Mesendoderm (in vitro differentiated cells): ENCODE measurements around the gene DENND1A.
"Not testable (repeated sequence)": the region's sequence is repeated elsewhere in the genome, so short reads cannot be mapped to it uniquely, and the experiment has no call there.

Experiments
- DNase-seq: peaks from one replicate; pipeline ENCODE4 v3.0.0; 2013
- H2AK5ac ChIP-seq: 2 replicates; pipeline ENCODE4 v1.6.1; 2013; ENCODE audit warnings: low read length, inconsistent platforms
- H2BK120ac ChIP-seq: 2 replicates; pipeline ENCODE4 v1.6.1; 2013; ENCODE audit warnings: low read depth, mild to moderate bottlenecking, low read length, moderate library complexity, mixed read lengths
- H2BK15ac ChIP-seq: replicated peaks from 2 replicates; pipeline ENCODE4 v1.6.1; 2013; ENCODE audit warnings: low read depth, mild to moderate bottlenecking, moderate library complexity
- H2BK5ac ChIP-seq: 2 replicates; pipeline ENCODE4 v1.6.1; 2013; ENCODE audit warnings: low read length, inconsistent platforms
- H3K18ac ChIP-seq: 2 replicates; pipeline ENCODE4 v1.6.1; 2013; ENCODE audit warnings: mild to moderate bottlenecking, low read length, mixed read lengths
- H3K23ac ChIP-seq: one replicate; pipeline ENCODE4 v1.6.1; 2013; ENCODE audit warnings: low read length
- H3K27ac ChIP-seq: 2 replicates; pipeline ENCODE4 v1.5.1; 2013; ENCODE audit warnings: low read depth, mild to moderate bottlenecking, inconsistent platforms, low read length, moderate library complexity
- H3K27me3 ChIP-seq: 2 replicates; pipeline ENCODE4 v1.6.1; 2013; ENCODE audit warnings: low read length, control low read depth, mild to moderate bottlenecking, inconsistent platforms; ENCODE audit not compliant: insufficient read depth, poor library complexity
- H3K36me3 ChIP-seq: 2 replicates; pipeline ENCODE4 v1.6.1; 2013; ENCODE audit warnings: low read length, inconsistent platforms; ENCODE audit not compliant: control insufficient read depth, insufficient read depth
- H3K4ac ChIP-seq: one replicate; pipeline ENCODE4 v1.6.1; 2013; ENCODE audit warnings: low read depth, mild to moderate bottlenecking, low read length, moderate library complexity
- H3K4me1 ChIP-seq: 2 replicates; pipeline ENCODE4 v1.6.1; 2013; ENCODE audit warnings: low read depth, low read length, inconsistent platforms; ENCODE audit not compliant: control insufficient read depth
- H3K4me2 ChIP-seq: 2 replicates; pipeline ENCODE4 v1.6.1; 2013; ENCODE audit warnings: low read length
- H3K4me3 ChIP-seq: 2 replicates; pipeline ENCODE4 v1.5.1; 2013; ENCODE audit warnings: mild to moderate bottlenecking, low read length
- H3K56ac ChIP-seq: one replicate; pipeline ENCODE4 v1.6.1; 2013; ENCODE audit warnings: low read length
- H3K79me1 ChIP-seq: 2 replicates; pipeline ENCODE4 v1.6.1; 2013; ENCODE audit warnings: low read length, inconsistent platforms
- H3K79me2 ChIP-seq: 2 replicates; pipeline ENCODE4 v1.6.1; 2013; ENCODE audit warnings: mild to moderate bottlenecking, low read length; ENCODE audit not compliant: control insufficient read depth, insufficient read depth
- H3K9ac ChIP-seq: 2 replicates; pipeline ENCODE4 v1.6.1; 2013; ENCODE audit warnings: low read length, inconsistent platforms
- H4K5ac ChIP-seq: one replicate; pipeline ENCODE4 v1.6.1; 2013; ENCODE audit warnings: low read length
- H4K8ac ChIP-seq: one replicate; pipeline ENCODE4 v1.6.1; 2013; ENCODE audit warnings: low read depth, mild to moderate bottlenecking, control low read depth, low read length, moderate library complexity
- whole genome bisulfite sequencing: extraction: QIAGEN DNeasy Blood & Tissue Kit; methylation state at CpG from one replicate; pipeline ENCODE4 v1.1.7; 2013; ENCODE audit warnings: low lambda C conversion rate, missing lambda C conversion rate; ENCODE audit not compliant: insufficient coverage; ENCODE audit errors: extremely low coverage; 5-methylcytosine and 5-hydroxymethylcytosine counted together

The DENND1A gene

DNA sequence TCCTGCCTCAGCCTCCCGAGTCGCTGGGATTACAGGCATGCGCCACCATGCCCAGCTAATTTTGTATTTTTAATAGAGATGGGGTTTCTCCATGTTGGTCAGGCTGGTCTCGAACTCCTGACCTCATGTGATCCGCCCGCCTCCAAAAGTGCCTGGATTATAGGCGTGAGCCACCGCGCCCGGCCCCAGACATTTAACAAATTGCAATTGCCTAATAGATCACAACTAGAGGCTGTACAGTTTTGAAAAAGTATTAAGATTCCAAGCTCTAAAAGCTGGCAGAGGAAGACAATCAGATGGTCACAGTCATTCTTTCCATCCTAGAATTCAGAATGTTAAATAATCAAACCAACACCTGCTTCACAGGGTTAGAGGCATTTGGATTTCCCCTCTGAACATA lies 293.1 kb downstream of the DENND1A start:
- H3K79me2 ChIP-seq, DNase-seq, H3K4me3 ChIP-seq, H2BK120ac ChIP-seq, H3K4me1 ChIP-seq, H3K18ac ChIP-seq, H3K4me2 ChIP-seq, H3K79me1 ChIP-seq, H4K5ac ChIP-seq, H3K56ac ChIP-seq, H3K4ac ChIP-seq, H3K27me3 ChIP-seq, H2BK5ac ChIP-seq, H3K9ac ChIP-seq, H3K27ac ChIP-seq, H2AK5ac ChIP-seq, H2BK15ac ChIP-seq, H3K36me3 ChIP-seq, H3K23ac ChIP-seq, H4K8ac ChIP-seq: not testable (repeated sequence)
- no CpG with 5 or more reads among the region's 10 CpGs for WGBS

DNA sequence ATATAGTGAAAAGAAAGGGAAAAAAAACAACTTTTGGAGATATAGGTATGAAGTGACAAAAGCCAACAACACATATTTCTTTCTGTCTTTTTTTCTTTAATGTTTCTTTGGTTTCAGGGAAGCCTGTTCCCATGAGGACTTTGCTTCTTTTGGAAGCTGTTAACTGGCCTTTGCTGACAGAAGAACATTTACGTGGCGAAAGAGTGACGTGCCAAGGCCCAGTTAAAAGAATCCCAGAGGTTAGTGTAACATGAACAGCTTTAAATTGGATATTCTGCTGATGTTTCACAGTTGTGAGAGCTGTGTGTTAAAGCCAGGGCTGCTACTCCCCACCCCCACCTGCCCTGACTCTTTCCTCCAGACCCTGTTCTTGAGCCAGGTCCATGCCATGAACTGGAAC lies 298.1 kb downstream of the DENND1A start:
- H3K4ac ChIP-seq: no peak overlapping the region
- H3K27me3 ChIP-seq: no peaks in the 10 kb centered on the region
- no peak overlapping the region for H3K9ac ChIP-seq
- no peak overlapping the region for H4K8ac ChIP-seq
- no CpG with 5 or more reads among the region's 3 CpGs for WGBS
- H2AK5ac ChIP-seq: no peak overlapping the region
- H3K27ac ChIP-seq: no peak overlapping the region
- no peaks in the 10 kb centered on the region for H3K36me3 ChIP-seq
- no peak overlapping the region for H3K23ac ChIP-seq
- DNase-seq: no peak
- H3K18ac ChIP-seq: no peak overlapping the region
- H4K5ac ChIP-seq: no peak overlapping the region
- no peak overlapping the region for H2BK15ac ChIP-seq
- peaks cover 2% of the 10 kb centered on the region for H3K4me1 ChIP-seq
- H3K56ac ChIP-seq: no peak overlapping the region
- H2BK120ac ChIP-seq: no peak overlapping the region
- H3K4me2 ChIP-seq: no peak overlapping the region
- H3K4me3 ChIP-seq: no peak overlapping the region
- no peaks in the 10 kb centered on the region for H3K79me1 ChIP-seq
- no peak overlapping the region for H2BK5ac ChIP-seq
- no peaks in the 10 kb centered on the region for H3K79me2 ChIP-seq

DNA sequence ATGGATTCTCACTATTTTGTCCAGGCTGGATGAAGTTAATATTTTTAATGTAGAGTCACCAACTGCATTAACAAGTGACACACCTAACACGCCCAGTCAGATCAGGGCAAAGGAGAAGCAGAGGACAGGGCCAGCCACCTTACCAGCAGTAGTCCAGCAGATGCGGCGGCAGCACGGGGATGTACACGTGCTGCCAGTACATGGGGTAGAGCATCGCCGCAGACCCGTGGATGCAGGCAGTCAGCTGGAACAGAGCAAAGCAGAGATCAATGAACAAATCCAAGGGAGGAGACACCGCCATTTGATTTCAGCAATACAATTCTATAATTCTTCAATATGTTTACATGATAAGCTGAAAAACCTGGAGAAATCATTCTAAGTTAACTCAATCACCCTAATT lies 299.7 kb downstream of the DENND1A start:
- no peak for DNase-seq
- Histone ChIP-seq H4K5ac (no peak overlapping the region), H3K4ac (no peak overlapping the region), H3K56ac (no peak overlapping the region), H2BK15ac (no peak overlapping the region), H3K27ac (no peak overlapping the region), H3K36me3 (no peaks in the 10 kb centered on the region), H4K8ac (no peak overlapping the region), H3K27me3 (no peaks in the 10 kb centered on the region), H2BK5ac (no peak overlapping the region), H3K79me1 (no peaks in the 10 kb centered on the region), H3K18ac (no peak overlapping the region), H2AK5ac (no peak overlapping the region), H3K4me2 (no peak overlapping the region), H3K4me3 (no peak overlapping the region), H3K4me1 (peaks cover 2% of the 10 kb centered on the region), H3K9ac (no peak overlapping the region), H2BK120ac (no peak overlapping the region), H3K79me2 (no peaks in the 10 kb centered on the region), H3K23ac (no peak overlapping the region)
- no CpG with 5 or more reads among the region's 9 CpGs for WGBS

DNA sequence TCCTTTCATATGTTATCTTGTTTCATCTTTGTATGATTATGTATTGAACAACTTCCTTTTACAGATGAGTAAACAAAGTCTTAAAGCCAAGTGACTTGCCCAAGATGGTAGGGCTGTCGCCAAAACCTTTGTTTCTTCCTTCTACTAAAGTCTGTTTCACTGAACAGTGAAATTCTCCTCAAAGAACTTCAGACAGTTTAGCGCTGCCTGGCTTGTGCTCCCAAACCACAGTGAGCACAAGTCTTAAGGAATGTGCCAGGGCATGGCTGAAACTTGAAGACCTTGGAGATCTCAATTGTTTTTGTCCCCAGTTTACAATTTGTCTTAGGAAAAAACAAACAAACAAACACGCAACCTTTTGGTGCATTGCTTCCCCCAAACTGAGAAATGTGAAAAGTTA lies 300.4 kb downstream of the DENND1A start:
- WGBS: no CpG with 5 or more reads among the region's 3 CpGs

DNA sequence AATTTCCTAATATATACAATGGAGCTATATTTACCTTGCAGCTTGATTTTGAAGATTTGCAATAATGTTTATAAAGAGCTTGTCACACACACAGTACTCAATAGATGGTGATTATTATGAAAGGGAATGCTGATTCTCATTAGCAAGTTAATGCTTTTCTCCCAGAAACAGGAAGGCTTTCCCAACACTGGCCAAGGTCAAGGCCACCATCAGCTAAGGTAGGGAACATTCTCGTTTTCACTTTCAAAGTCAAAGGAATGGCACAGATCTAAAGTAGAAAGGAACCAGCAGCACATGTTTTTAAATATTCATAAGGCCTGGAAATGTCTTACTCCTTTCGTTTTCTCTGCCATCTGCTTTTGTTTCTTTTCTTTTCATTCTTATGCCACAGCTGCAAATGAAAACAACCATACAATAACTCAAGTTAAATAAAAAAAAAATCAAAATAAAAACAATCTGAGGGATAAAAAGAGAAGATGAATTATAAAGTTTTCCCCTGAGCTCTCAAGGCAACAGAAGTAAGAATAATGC lies 307.1 kb downstream of the DENND1A start:
- Histone ChIP-seq H3K79me1 (no peaks in the 10 kb centered on the region), H3K27me3 (no peaks in the 10 kb centered on the region), H2BK120ac (no peak overlapping the region), H2BK5ac (no peak overlapping the region), H3K18ac (no peak overlapping the region), H3K36me3 (no peaks in the 10 kb centered on the region), H3K56ac (no peak overlapping the region), H3K4me2 (no peak overlapping the region), H3K4me3 (no peak overlapping the region), H3K79me2 (no peaks in the 10 kb centered on the region), H4K5ac (no peak overlapping the region), H3K9ac (no peak overlapping the region), H2AK5ac (no peak overlapping the region), H3K27ac (no peak overlapping the region), H4K8ac (no peak overlapping the region), H3K4ac (no peak overlapping the region), H3K23ac (no peak overlapping the region), H2BK15ac (no peak overlapping the region), H3K4me1 (peaks cover 10% of the 10 kb centered on the region)
- WGBS: no CpG with 5 or more reads among the region's 2 CpGs
- DNase-seq: no peak

More for the DNA sequence above, 300.4 kb downstream of the DENND1A start:
- H3K18ac ChIP-seq: no peak overlapping the region
- no peak overlapping the region for H3K27ac ChIP-seq
- no peak overlapping the region for H2BK120ac ChIP-seq
- no peak overlapping the region for H4K8ac ChIP-seq
- no peak overlapping the region for H3K4me2 ChIP-seq
- H2BK5ac ChIP-seq: no peak overlapping the region
- H3K79me1 ChIP-seq: no peaks in the 10 kb centered on the region
- H2BK15ac ChIP-seq: no peak overlapping the region
- H3K56ac ChIP-seq: no peak overlapping the region
- H3K9ac ChIP-seq: no peak overlapping the region
- H3K79me2 ChIP-seq: no peaks in the 10 kb centered on the region
- no peak overlapping the region for H2AK5ac ChIP-seq
- no peak overlapping the region for H4K5ac ChIP-seq
- no peak for DNase-seq
- no peak overlapping the region for H3K4me3 ChIP-seq
- H3K4me1 ChIP-seq: peaks cover 2% of the 10 kb centered on the region
- H3K27me3 ChIP-seq: no peaks in the 10 kb centered on the region
- no peaks in the 10 kb centered on the region for H3K36me3 ChIP-seq
- H3K23ac ChIP-seq: no peak overlapping the region
- H3K4ac ChIP-seq: no peak overlapping the region

DNA sequence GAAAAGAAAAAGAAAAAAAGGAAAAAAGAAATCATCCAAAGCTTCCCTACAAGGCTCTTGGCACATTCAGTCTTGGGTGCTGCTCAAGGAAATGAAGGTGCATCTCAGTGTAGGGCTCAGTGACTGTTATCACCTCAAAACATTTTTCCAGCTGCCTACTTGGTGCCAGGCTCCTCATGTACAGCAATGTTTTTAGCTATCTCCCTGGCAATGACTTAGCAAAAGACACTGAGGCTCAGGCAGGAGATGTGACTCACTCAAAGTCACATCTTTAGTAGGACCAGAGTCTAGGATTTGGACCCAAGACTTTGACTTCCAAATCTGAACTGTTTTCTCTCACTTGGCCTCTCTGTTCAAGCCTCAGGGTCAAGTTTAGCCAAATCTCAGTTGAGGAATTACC lies 309.7 kb downstream of the DENND1A start:
- Histone ChIP-seq H2BK15ac (no peak overlapping the region), H3K27ac (no peak overlapping the region)

More for the DNA sequence above, 309.7 kb downstream of the DENND1A start:
- Histone ChIP-seq H4K8ac (no peak overlapping the region), H3K79me2 (no peaks in the 10 kb centered on the region), H3K4me2 (no peak overlapping the region), H3K56ac (no peak overlapping the region), H2BK5ac (no peak overlapping the region), H3K4me1 (peaks cover 18% of the 10 kb centered on the region), H3K18ac (no peak overlapping the region), H2AK5ac (no peak overlapping the region), H2BK120ac (no peak overlapping the region), H3K4ac (no peak overlapping the region), H3K79me1 (no peaks in the 10 kb centered on the region), H3K4me3 (no peak overlapping the region), H3K27me3 (no peaks in the 10 kb centered on the region), H4K5ac (no peak overlapping the region), H3K23ac (no peak overlapping the region), H3K9ac (no peak overlapping the region), H3K36me3 (no peaks in the 10 kb centered on the region)
- no peak for DNase-seq
